ENCODE measurements around the gene PLEKHG4B.
"Not testable (repeated sequence)": the region's sequence is repeated elsewhere in the genome, so short reads cannot be mapped to it uniquely, and the experiment has no call there.

PLEKHG4B gene

GRCh38 chr5:208449-209114 lies 116.6 kb downstream of the PLEKHG4B start:
- FAIRE-seq, result no peak
- no peak for DNase-seq (ENCODE audit: insufficient read length, low spot score)
- TF ChIP-seq CTCF (IDR thresholded peaks at IDR 0.05; ENCODE audit: insufficient read depth, missing control alignments), result no peak

DNA sequence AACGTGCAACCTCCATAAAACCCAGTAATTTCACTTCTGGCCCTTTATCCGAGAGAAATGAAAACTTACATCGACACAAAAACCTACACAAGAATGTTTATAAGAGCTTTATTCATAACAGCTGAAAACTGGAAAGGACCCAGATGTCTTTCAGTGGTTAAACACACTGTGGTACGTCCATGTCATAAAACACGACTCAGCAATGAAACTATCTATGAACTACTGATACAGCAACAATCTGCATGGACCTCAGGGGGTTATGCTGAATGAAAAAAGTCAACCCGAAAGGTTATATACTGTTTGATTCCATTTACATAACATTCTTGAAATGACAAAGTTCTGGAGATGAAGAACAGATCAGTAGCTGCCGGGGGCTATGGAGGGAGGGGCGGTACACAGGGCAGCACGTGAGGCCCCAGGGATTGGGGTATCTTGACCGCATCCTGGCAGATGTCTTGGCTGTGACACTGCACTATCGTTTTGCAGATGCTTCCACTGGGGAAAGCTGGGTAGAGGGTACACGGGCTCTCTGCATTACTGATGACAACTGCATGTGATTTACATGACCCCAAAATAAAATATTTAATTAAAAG lies 121.9 kb downstream of the PLEKHG4B start:
- no peak for TF ChIP-seq CTCF (IDR thresholded peaks at IDR 0.05; ENCODE audit: insufficient read depth, missing control alignments)
- FAIRE-seq, result no peak
- no peak for DNase-seq (ENCODE audit: insufficient read length, low spot score)

GRCh38 chr5:215256-215655 lies 123.3 kb downstream of the PLEKHG4B start:
- DNase-seq (ENCODE audit: insufficient read length, low spot score); FAIRE-seq: not testable (repeated sequence)

GRCh38 chr5:216076-216475 lies 124.1 kb downstream of the PLEKHG4B start:
- FAIRE-seq; DNase-seq (ENCODE audit: insufficient read length, low spot score): not testable (repeated sequence)

DNA sequence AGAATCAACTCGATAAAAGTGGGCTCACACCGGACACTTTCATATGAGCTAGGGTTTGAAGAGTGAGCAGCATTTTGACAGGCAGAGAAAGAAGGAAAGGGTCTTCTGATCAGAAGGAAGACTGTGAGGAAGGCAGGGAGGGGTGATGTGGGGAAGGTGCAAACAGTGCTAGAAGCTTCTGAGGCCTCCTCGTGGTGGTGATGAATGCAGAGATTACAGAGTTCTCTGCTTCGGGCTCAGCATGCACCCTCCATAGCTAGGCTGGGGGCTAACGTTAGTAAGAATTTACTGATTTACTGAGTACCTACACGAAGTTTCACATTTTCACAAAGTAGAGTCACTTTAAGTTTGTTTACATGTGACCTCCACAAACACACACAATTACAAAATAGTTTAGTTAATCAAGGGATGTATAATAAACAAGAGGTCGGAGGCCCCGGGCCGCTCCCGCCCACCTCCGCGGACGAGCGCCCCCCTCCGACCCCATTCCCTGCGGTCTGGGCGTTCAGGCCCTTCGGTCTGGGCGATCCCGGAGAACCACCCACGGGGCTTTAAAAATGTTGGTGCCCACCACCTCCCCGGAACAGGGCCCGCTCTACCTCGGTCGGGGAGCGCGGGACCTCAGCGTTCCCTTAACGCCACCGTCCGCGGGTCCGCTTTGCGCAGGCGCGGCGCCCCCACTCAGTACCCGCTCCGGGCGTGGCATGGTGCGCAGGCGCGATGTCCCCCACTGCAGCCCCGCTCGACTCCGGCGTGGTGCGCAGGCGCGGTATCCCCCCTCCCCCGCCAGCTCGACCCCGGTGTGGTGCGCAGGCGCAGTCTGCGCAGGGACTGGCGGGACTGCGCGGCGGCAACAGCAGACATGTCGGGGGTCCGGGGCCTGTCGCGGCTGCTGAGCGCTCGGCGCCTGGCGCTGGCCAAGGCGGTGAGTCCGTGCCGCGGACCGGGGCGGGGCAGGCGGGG lies 125.8 kb downstream of the PLEKHG4B start, which contains the start of the genes CCDC127 and SDHA:
Gene CCDC127, minus strand, starts transcription at position 660 of the 963 bp plus-strand sequence. CDS start 1,304 bp downstream, outside the sequence.
Gene SDHA, plus strand, starts transcription at position 827 of the 963 bp plus-strand sequence. Its CDS starts 36 bp downstream, at position 863.
- peak; percentile 34 for TF ChIP-seq CTCF (IDR thresholded peaks at IDR 0.05; ENCODE audit: insufficient read depth, missing control alignments)
- peak; percentile 85 for DNase-seq (ENCODE audit: insufficient read length, low spot score)
- FAIRE-seq, result not testable (repeated sequence)

DNA sequence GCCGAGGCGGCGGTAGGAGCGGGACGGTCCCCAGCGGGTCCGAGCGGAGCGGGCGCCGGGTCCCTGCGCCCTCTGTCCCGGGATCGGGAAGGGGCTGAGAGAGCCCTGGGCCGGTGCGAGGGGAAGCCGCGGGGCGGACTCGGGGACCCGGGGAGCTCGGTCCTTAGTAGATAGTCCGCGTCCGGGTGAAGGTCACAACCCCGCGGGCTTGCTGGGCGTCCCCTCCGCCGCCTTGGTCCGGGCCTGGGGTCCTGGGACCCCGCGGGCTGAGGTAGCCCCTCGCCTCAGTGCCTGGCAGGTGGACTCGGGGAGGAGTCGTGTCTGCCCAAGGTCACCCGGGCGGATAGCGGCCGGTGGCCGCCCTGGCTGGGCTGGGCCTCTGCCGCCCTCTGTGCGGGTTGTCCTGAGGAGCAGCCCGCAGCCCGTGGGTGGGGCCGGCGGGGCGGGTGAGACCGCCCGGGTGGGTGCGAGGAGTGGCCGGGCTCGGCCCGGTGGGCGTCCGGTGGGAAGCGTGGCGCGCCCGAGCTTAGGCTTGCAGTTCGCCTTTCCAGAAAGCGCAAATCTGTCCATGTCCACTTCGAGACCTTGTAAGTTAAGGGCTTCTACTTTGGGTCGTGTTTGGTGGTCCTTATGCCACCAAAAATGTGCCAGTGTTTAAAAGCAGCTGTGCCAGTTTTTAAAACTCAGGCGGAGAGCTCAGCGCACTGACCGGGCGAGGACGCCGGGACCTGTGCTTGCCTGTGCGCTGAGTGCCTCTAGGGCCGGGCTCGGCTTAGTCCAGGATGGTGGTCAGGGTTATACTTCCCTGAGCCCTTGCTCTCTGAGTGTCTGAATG lies 126.7 kb downstream of the PLEKHG4B start:
- TF ChIP-seq CTCF (IDR thresholded peaks at IDR 0.05; ENCODE audit: insufficient read depth, missing control alignments), result no peak
- no peak for FAIRE-seq
- no peak for DNase-seq (ENCODE audit: insufficient read length, low spot score)

DNA sequence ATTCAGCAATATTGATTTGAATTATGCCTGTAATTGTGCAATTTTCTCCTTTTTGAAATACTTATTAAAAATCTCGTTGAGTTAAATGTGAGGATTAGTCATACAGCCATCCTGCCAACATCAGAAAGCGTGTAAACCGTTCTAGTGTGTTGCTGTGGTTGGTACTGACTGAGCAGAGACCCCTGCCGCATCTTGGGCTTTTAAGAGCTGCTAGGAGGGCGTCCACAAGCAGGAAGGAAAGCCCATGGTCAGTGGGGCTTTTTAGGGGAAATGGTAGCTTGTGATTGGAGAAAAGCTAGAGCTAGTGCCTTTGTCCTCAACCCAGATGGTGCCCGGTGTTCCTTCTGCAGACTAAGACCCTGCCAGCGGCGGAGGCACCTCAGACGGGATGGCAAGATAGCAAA lies 127.5 kb downstream of the PLEKHG4B start:
- no peak for FAIRE-seq
- no peak for DNase-seq (ENCODE audit: insufficient read length, low spot score)
- TF ChIP-seq CTCF (IDR thresholded peaks at IDR 0.05; ENCODE audit: insufficient read depth, missing control alignments), result no peak

Data from D721Med (cell line).